Central memory CD8-positive, alpha-beta T cell (primary cell): ENCODE results near the gene SATB1.

Source experiments
- ATAC-seq: fragments of 150-1000 bp; cut with Tn5 transposase; replicated peaks from 2 replicates; pipeline ENCODE4 v1.10.0; 2022; ENCODE audit warnings: mild to moderate bottlenecking, moderate FRiP score, moderate number of reproducible peaks; ENCODE audit not compliant: poor library complexity, severe bottlenecking; ENCODE audit errors: extremely low read depth
- DNase-seq, 2 donors: peaks; one replicate each; pipeline ENCODE4 v3.0.0; 2021; ENCODE audit warnings: low spot score in 2 of 2
- H3K27ac Mint-ChIP-seq: one replicate; pipeline ENCODE4 v1.8.0; 2022; ENCODE audit warnings: low read depth, mild to moderate bottlenecking, moderate library complexity, mixed read lengths
- H3K27me3 Mint-ChIP-seq: one replicate; pipeline ENCODE4 v1.8.0; 2022; ENCODE audit warnings: mixed read lengths
- H3K36me3 Mint-ChIP-seq: one replicate; pipeline ENCODE4 v1.8.0; 2022; ENCODE audit warnings: mild to moderate bottlenecking, moderate library complexity, mixed read lengths; ENCODE audit not compliant: insufficient read depth
- H3K4me1 Mint-ChIP-seq: one replicate; pipeline ENCODE4 v1.8.0; 2022; ENCODE audit warnings: mixed read lengths
- H3K4me3 Mint-ChIP-seq: one replicate; pipeline ENCODE4 v1.8.0; 2022; ENCODE audit warnings: mild to moderate bottlenecking, moderate library complexity, mixed read lengths
- H3K9me3 Mint-ChIP-seq: one replicate; pipeline ENCODE4 v1.8.0; 2022; ENCODE audit warnings: mixed read lengths

Gene SATB1

DNA sequence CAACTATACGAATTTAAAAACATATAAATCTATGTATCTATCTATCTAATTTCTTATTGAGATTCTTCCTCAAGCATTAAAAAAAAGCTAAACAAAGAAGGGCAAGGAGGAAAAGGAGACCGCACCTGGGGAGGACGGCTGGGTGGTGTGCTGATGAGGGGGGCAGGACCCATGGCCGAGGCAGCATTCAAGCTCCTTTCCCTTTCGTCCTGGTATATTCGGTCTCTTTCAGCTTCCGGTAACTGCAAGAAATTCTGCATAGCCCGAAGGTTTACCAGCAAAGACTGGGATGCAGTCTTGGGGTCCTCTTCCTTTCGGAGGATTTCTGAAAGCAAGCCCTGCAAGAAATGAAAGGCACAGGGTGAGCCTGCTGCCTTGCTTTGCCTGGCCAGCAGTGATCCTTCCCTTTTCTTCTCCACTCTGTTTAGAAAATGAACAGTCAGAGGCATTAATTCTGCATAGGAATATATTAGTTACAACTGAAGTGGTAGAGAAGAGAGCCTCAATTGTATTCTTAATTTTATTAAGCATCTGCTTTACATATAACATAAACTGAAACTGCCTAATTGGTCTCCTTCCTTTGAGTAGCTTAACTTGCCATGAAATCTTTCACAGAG is 38.8 kb downstream of the SATB1 start:
- ATAC-seq, result no peak
- no peak overlapping the region for H3K4me3 Mint-ChIP-seq
- H3K9me3 Mint-ChIP-seq, result no peaks in the 10 kb centered on the region
- peak overlapping the region; percentile 46 for H3K27ac Mint-ChIP-seq
- H3K4me1 Mint-ChIP-seq, result peaks cover 7% of the 10 kb centered on the region
- H3K36me3 Mint-ChIP-seq, result peaks cover 15% of the 10 kb centered on the region
- H3K27me3 Mint-ChIP-seq, result no peaks in the 10 kb centered on the region
- DNase-seq, result no peak

GRCh38 chr3:18385706-18386105 is 39.4 kb downstream of the SATB1 start:
- Mint-ChIP-seq H3K9me3 (no peaks in the 10 kb centered on the region), H3K4me3 (no peak overlapping the region), H3K4me1 (peaks cover 7% of the 10 kb centered on the region), H3K36me3 (peaks cover 15% of the 10 kb centered on the region), H3K27ac (peak overlapping the region; percentile 46), H3K27me3 (no peaks in the 10 kb centered on the region)
- ATAC-seq (no peak), DNase-seq (no peak)

DNA sequence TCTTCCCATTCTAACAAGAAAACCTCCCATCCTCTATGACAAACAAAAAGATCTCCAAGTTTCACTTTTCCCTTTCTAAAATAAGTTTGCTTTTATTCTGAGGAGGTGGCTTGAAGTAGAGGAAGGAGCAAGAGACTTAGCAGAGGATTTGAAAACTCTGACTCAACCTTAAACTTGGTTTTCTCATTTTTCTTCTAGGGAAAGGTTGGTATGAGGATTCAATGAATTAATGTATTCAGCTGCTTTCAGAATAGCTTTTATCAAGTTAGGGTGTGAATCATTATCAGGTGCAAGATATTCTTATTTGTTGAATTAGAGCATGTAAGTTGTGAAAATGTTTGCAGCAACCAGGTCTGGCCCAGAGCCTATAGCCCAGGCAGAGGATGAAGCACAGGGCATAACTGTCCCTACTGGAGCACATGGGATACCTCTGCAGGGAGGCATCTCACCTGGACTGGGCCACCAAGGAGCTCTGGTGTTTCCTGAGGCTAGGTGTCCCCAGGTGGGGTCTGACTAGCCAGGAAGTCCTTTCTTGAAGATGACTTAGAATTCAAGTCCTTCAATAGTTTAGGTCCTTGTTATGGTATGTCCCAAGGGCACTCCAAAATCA is 42.3 kb downstream of the SATB1 start:
- no peak for ATAC-seq
- H3K4me3 Mint-ChIP-seq, result no peak overlapping the region
- peaks cover 22% of the 10 kb centered on the region for H3K36me3 Mint-ChIP-seq
- H3K4me1 Mint-ChIP-seq, result peaks cover 11% of the 10 kb centered on the region
- peak overlapping the region; percentile 10 for H3K27ac Mint-ChIP-seq
- no peaks in the 10 kb centered on the region for H3K27me3 Mint-ChIP-seq
- DNase-seq, result no peak
- H3K9me3 Mint-ChIP-seq, result no peaks in the 10 kb centered on the region

DNA sequence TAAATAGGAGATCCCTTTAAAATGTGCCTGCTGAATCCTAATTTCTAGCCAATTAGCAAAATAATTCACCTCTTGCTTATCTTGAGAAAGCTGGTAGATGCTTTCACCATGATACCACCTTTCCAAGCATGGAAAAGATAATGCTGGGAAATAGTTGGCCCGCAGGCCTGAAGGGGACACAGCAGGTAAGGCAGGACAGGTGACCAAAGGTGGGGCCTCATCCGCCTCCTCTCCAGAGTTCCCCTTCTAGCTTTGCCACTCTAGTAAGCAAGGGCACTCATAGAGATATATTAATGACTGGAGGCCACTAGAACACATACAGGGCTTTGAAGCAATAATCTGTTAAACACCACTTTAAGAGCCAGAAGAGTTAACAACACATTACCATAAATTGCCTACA is 45.5 kb downstream of the SATB1 start:
- Mint-ChIP-seq H3K4me1 (peaks cover 25% of the 10 kb centered on the region), H3K36me3 (peaks cover 33% of the 10 kb centered on the region), H3K27ac (peak overlapping the region; percentile 79), H3K4me3 (no peak overlapping the region), H3K27me3 (no peaks in the 10 kb centered on the region), H3K9me3 (no peaks in the 10 kb centered on the region)
- no peak for ATAC-seq
- no peak for DNase-seq

GRCh38 chr3:18378218-18378617 is 46.9 kb downstream of the SATB1 start:
- no peak overlapping the region for H3K27ac Mint-ChIP-seq
- H3K4me1 Mint-ChIP-seq, result peaks cover 36% of the 10 kb centered on the region
- ATAC-seq (no peak), DNase-seq (no peak)
- H3K27me3 Mint-ChIP-seq, result no peaks in the 10 kb centered on the region
- H3K4me3 Mint-ChIP-seq, result no peak overlapping the region
- peaks cover 39% of the 10 kb centered on the region for H3K36me3 Mint-ChIP-seq
- H3K9me3 Mint-ChIP-seq, result no peaks in the 10 kb centered on the region

DNA sequence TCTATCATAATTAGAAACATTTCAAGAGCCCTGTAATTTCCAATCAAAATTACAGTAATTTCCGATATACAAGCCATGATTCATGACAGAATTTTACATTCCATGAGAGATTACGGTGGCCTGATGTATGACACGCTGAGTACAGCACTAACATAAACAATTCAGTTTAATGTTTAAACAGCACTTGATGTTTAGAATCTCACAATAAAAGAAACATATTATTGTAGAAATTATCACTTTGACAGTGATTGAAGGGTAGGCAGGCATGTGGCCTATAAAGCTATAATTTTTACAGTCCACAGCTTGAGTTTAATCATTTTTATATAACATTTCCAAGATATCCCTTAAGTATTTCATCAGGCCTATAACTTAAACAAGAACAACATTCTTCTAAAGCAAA is 48.5 kb downstream of the SATB1 start:
- H3K36me3 Mint-ChIP-seq, result peaks cover 36% of the 10 kb centered on the region
- H3K9me3 Mint-ChIP-seq, result no peaks in the 10 kb centered on the region
- no peak for DNase-seq
- no peak overlapping the region for H3K27ac Mint-ChIP-seq
- no peak for ATAC-seq
- no peak overlapping the region for H3K4me3 Mint-ChIP-seq
- peaks cover 35% of the 10 kb centered on the region for H3K4me1 Mint-ChIP-seq
- H3K27me3 Mint-ChIP-seq, result no peaks in the 10 kb centered on the region

- Mint-ChIP-seq H3K36me3 (peaks cover 32% of the 10 kb centered on the region), H3K4me1 (peaks cover 50% of the 10 kb centered on the region), H3K4me3 (peak overlapping the region; percentile 8), H3K9me3 (no peaks in the 10 kb centered on the region), H3K27me3 (no peaks in the 10 kb centered on the region), H3K27ac (no peak overlapping the region)
- ATAC-seq (no peak), DNase-seq (no peak)
Measured at GRCh38 chr3:18372786-18373405, 52.2 kb downstream of the SATB1 start.

- peaks cover 57% of the 10 kb centered on the region for H3K4me1 Mint-ChIP-seq
Measured at GRCh38 chr3:18370672-18371071, 54.5 kb downstream of the SATB1 start.

DNA sequence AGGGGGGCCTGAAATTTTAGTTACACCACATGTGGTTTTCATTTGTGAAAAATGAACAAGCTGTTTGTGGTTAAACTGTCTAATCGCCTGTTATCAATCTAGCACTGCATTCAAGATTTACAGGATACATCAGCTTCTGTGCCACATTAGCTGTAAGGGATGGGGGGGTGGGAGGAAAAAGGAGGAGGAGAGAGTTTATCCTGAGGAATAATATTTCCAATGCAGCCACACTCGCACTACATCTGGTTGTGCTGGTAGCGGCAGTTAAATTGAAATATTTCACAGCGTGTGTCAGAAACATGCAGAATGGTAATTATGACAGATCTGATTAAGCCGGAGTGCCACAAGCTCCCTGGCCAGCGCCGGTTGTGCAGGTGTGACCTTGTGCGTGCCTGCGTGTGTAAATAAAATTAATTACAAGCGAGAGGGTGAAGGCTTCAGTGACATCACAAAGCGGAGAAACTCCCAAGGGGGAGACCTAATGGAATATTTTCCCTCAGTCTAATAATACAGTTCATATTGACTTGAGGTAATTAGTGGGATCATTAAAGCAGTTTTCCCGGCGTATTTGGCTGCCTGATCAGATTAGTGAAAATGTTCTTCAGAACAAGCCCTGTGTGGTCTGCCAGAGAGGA is 55.5 kb downstream of the SATB1 start:
- peaks cover 49% of the 10 kb centered on the region for H3K4me1 Mint-ChIP-seq
- H3K36me3 Mint-ChIP-seq, result peaks cover 21% of the 10 kb centered on the region
- no peaks in the 10 kb centered on the region for H3K27me3 Mint-ChIP-seq
- H3K27ac Mint-ChIP-seq, result no peak overlapping the region
- ATAC-seq, result no peak
- H3K4me3 Mint-ChIP-seq, result no peak overlapping the region
- H3K9me3 Mint-ChIP-seq, result no peaks in the 10 kb centered on the region
- DNase-seq, result no peak

More at GRCh38 chr3:18370672-18371071, 54.5 kb downstream of the SATB1 start:
- Mint-ChIP-seq H3K36me3 (peaks cover 31% of the 10 kb centered on the region), H3K27me3 (no peaks in the 10 kb centered on the region), H3K27ac (no peak overlapping the region), H3K4me3 (no peak overlapping the region), H3K9me3 (no peaks in the 10 kb centered on the region)
- DNase-seq, result no peak
- ATAC-seq, result no peak

GRCh38 chr3:18366258-18366657 is 58.9 kb downstream of the SATB1 start:
- Mint-ChIP-seq H3K4me1 (peaks cover 36% of the 10 kb centered on the region), H3K9me3 (no peaks in the 10 kb centered on the region), H3K4me3 (no peak overlapping the region), H3K27ac (no peak overlapping the region), H3K36me3 (peaks cover 21% of the 10 kb centered on the region), H3K27me3 (no peaks in the 10 kb centered on the region)
- DNase-seq (no peak), ATAC-seq (no peak)

GRCh38 chr3:18363338-18363737 is 61.8 kb downstream of the SATB1 start:
- ATAC-seq, result no peak
- H3K27ac Mint-ChIP-seq, result no peak overlapping the region
- H3K36me3 Mint-ChIP-seq, result peaks cover 33% of the 10 kb centered on the region
- DNase-seq, result no peak
- H3K27me3 Mint-ChIP-seq, result no peaks in the 10 kb centered on the region
- H3K4me1 Mint-ChIP-seq, result peaks cover 21% of the 10 kb centered on the region
- H3K9me3 Mint-ChIP-seq, result no peaks in the 10 kb centered on the region
- no peak overlapping the region for H3K4me3 Mint-ChIP-seq

- Mint-ChIP-seq H3K36me3 (peaks cover 22% of the 10 kb centered on the region), H3K4me1 (peaks cover 5% of the 10 kb centered on the region), H3K27ac (no peak overlapping the region), H3K4me3 (no peak overlapping the region), H3K9me3 (no peaks in the 10 kb centered on the region), H3K27me3 (no peaks in the 10 kb centered on the region)
- DNase-seq (no peak), ATAC-seq (no peak)
Measured at GRCh38 chr3:18357747-18358146, 67.4 kb downstream of the SATB1 start.

- H3K4me3 Mint-ChIP-seq, result no peak overlapping the region
- H3K27me3 Mint-ChIP-seq, result no peaks in the 10 kb centered on the region
- no peak for ATAC-seq
- DNase-seq, result no peak
- H3K4me1 Mint-ChIP-seq, result no peaks in the 10 kb centered on the region
- no peak overlapping the region for H3K27ac Mint-ChIP-seq
- H3K36me3 Mint-ChIP-seq, result peaks cover 35% of the 10 kb centered on the region
- no peaks in the 10 kb centered on the region for H3K9me3 Mint-ChIP-seq
Measured at GRCh38 chr3:18355832-18356231, 69.3 kb downstream of the SATB1 start.
